Measurements from ENCODE around the gene SLC36A1.

DNA sequence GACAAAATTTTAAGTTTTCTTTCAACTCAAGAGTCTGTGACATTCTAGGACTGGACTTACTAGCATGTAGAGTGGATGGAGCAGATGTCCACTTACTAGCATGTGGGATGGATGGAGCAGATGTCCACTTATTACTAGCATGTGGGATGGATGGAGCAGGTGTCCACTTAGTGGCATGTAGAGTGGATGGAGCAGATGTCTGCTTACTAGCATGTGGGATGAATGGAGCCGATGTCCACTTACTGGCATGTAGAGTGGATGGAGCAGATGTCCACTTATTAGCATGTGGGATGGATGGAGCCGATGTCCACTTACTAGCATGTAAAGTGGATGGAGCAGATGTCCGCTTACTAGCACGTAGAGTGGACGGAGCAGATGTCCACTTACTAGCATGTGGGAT, 2.4 kb downstream of the SLC36A1 start:
- TF ChIP-seq, protein P1, sequence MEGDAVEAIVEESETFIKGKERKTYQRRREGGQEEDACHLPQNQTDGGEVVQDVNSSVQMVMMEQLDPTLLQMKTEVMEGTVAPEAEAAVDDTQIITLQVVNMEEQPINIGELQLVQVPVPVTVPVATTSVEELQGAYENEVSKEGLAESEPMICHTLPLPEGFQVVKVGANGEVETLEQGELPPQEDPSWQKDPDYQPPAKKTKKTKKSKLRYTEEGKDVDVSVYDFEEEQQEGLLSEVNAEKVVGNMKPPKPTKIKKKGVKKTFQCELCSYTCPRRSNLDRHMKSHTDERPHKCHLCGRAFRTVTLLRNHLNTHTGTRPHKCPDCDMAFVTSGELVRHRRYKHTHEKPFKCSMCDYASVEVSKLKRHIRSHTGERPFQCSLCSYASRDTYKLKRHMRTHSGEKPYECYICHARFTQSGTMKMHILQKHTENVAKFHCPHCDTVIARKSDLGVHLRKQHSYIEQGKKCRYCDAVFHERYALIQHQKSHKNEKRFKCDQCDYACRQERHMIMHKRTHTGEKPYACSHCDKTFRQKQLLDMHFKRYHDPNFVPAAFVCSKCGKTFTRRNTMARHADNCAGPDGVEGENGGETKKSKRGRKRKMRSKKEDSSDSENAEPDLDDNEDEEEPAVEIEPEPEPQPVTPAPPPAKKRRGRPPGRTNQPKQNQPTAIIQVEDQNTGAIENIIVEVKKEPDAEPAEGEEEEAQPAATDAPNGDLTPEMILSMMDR (IDR thresholded peaks at IDR 0.05) = no peak
- TF ChIP-seq POLR2A (IDR thresholded peaks at IDR 0.05) (no peak), POLR2AphosphoS5 (IDR thresholded peaks at IDR 0.05) (no peak)
